Right cardiac atrium (tissue), 5 donors: ENCODE measurements around the gene CNN3. TPM values are rescaled to one million over a fixed set of nuclear protein-coding genes. Genes with fewer than 3 reads are reported as not detected.
"Not testable (repeated sequence)": the region's sequence is repeated elsewhere in the genome, so short reads cannot be mapped to it uniquely, and the experiment has no call there.

Source experiments
- ATAC-seq, 2 donors: fragments of 200-7000 bp; cut with Tn5 transposase; one replicate each; pipeline versions ENCODE4 v1.8.0 to v1.9.1; 2020; ENCODE audit warnings: moderate library complexity in 2 of 2, mild to moderate bottlenecking in 1 of 2
- DNase-seq, 3 donors: peaks; one replicate each; pipeline ENCODE4 v3.0.0-alpha.2; 2020
- H3K27ac ChIP-seq: one replicate; pipeline ENCODE4 v1.5.1; 2013; ENCODE audit warnings: mild to moderate bottlenecking, low read length, control low read depth, moderate library complexity
- H3K27me3 ChIP-seq: one replicate; pipeline ENCODE4 v1.6.1; 2013; ENCODE audit not compliant: control insufficient read depth, insufficient read depth
- H3K4me1 ChIP-seq: one replicate; pipeline ENCODE4 v1.6.1; 2013; ENCODE audit warnings: low read length; ENCODE audit not compliant: control insufficient read depth, insufficient read depth
- H3K4me3 ChIP-seq: one replicate; pipeline ENCODE4 v1.5.1; 2013; ENCODE audit warnings: low read length, control low read depth
- H3K9me3 ChIP-seq: one replicate; pipeline ENCODE4 v1.6.1; 2013; ENCODE audit warnings: low read length; ENCODE audit not compliant: control insufficient read depth
- WGBS: extraction: QIAGEN DNeasy Blood & Tissue Kit; methylation state at CpG from one replicate; pipeline ENCODE4 v1.1.7; 2013; 5-methylcytosine and 5-hydroxymethylcytosine counted together
- intact Hi-C, 4 donors: fragments of 100-400 bp; cut with DNase I; formaldehyde crosslinking; loops; one replicate each; pipeline versions ENCODE4 v1.11.0 to v1.14.0; 2022 to 2023
- polyA plus RNA-seq: library from polyadenylated mRNA; stranded (reverse); fragments of 200-250 nt; gene quantifications from one replicate; pipeline ENCODE4 v1.2.3, GENCODE V29; 2013
- total RNA-seq, 4 donors: library from RNA; stranded (reverse); fragmentation: NEBNext Ultra II Directional; extraction: Animal tissue kit (Norgen Biotek cat#: 25700); gene quantifications; one replicate each; pipeline ENCODE4 v1.2.1, GENCODE V29; 2021
- donor health status: healthy with polysubstance abuse.
- donor health status: DM: no; HTN: yes; CAD: no.
- donor health status: DM: no; HTN: no; CAD: no.
- donor health status: DM: no; HTN: yes; CAD: no; lungs with severe emphysema.
- donor health status: DM: yes; HTN: yes; CAD: no.

The CNN3 gene
- total and polyA plus RNA-seq, 5 donors: 61.2 to 162 (median 111) TPM

GRCh38 chr1:94949681-94950661 lies 23.1 kb upstream of the CNN3 start:
- no peak for ATAC-seq
- intact Hi-C loops: no loop called here

DNA sequence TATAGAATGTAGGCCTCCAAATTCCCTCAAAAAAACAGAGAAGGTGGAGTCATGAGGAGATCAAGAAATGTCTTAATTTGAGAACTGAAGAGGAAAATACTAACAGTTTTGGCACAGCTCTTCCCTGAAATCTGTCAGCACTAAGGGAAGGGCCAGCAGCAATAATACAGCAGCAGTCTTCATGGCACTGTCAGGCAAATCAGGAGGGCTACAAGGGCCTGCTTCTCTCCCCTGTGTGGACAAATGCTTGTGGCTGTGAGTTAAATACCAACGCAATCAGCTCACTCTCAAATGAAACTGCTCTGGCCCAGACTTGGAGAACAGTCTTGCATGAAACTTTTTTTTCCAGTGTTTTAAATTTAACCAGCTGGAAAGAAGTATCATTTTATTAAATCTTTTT lies 20.5 kb upstream of the CNN3 start:
- H3K27ac ChIP-seq: peak overlapping the region; percentile 64
- DNase-seq (peak in 1 of 3 donors; percentile 67), ATAC-seq (peak; percentile 81 to 87)
- intact Hi-C loops: no loop called here
- no peaks in the 10 kb centered on the region for H3K27me3 ChIP-seq
- no peaks in the 10 kb centered on the region for H3K9me3 ChIP-seq
- H3K4me3 ChIP-seq: no peak overlapping the region
- 39% methylated on average over 1 of the region's 1 CpG for WGBS
- peaks cover 4% of the 10 kb centered on the region for H3K4me1 ChIP-seq

More at GRCh38 chr1:94949681-94950661, 23.1 kb upstream of the CNN3 start:
- H3K4me3 ChIP-seq: no peak overlapping the region
- WGBS: 62% methylated on average over 4 of the region's 4 CpGs
- DNase-seq: no peak
- H3K27ac ChIP-seq: no peak overlapping the region
- no peaks in the 10 kb centered on the region for H3K9me3 ChIP-seq
- no peaks in the 10 kb centered on the region for H3K27me3 ChIP-seq
- peaks cover 4% of the 10 kb centered on the region for H3K4me1 ChIP-seq

DNA sequence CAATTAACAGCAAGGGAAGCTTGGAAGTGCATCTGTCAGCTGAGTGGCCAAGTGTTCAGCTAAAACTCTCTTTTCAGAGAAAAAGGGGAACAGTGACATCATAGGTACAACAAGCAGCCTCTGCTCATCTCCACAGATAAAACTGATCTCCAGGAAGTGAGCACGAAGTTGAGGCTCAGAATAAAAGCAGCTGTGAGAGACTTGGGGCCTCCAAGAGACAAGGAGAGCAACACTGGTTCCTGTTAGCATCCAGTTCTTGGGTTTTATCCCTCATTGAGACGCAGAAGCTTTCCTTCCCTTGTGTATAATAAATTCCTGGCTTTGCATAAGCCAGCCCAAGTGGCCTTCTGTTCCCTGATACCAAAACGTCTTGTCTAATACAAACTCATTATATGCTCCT lies 20.0 kb upstream of the CNN3 start:
- ATAC-seq: no peak
- DNase-seq: no peak
- Histone ChIP-seq H3K27ac (no peak overlapping the region), H3K9me3 (no peaks in the 10 kb centered on the region), H3K4me1 (peaks cover 4% of the 10 kb centered on the region), H3K27me3 (no peaks in the 10 kb centered on the region), H3K4me3 (no peak overlapping the region)
- 37% methylated on average over 3 of the region's 3 CpGs for WGBS
- intact Hi-C loops: no loop called here

- WGBS: 93% methylated on average over 8 of the region's 8 CpGs
- DNase-seq: no peak
- no peaks in the 10 kb centered on the region for H3K27me3 ChIP-seq
- H3K4me1 ChIP-seq: peaks cover 9% of the 10 kb centered on the region
- no peak for ATAC-seq
- intact Hi-C loops: no loop called here
- H3K9me3 ChIP-seq: no peaks in the 10 kb centered on the region
- H3K27ac ChIP-seq: no peak overlapping the region
- H3K4me3 ChIP-seq: no peak overlapping the region
These were observed 15.5 kb upstream of the CNN3 start for GRCh38 chr1:94942171-94943128.

DNA sequence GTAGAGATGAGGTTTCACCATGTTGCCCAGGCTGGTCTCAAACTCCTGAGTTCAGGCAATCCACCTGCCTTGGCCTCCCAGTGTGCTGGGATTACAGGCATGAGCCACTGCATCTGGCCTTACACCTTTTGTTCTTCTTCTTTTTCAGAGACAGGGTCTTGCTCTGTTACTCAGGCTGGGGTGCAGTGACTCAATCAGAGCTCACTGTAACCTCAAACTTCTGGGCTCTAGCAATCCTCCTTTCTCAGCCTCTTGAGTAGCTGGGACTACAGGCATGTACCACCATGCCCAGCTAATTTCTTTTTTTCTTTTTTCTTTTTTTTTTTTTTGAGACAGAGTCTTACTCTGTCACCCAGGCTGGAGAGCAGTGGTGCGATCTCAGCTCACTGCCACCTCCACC lies 14.6 kb upstream of the CNN3 start:
- H3K4me1 ChIP-seq, H3K4me3 ChIP-seq, H3K27ac ChIP-seq, intact Hi-C loops, H3K9me3 ChIP-seq, ATAC-seq, DNase-seq, H3K27me3 ChIP-seq: not testable (repeated sequence)
- WGBS: 100% methylated on average over 1 of the region's 1 CpG

GRCh38 chr1:94940738-94941137 lies 13.8 kb upstream of the CNN3 start:
- H3K4me3 ChIP-seq: no peak overlapping the region
- no peaks in the 10 kb centered on the region for H3K27me3 ChIP-seq
- intact Hi-C loops: no loop called here
- H3K9me3 ChIP-seq: no peaks in the 10 kb centered on the region
- 88% methylated on average over 3 of the region's 3 CpGs for WGBS
- ATAC-seq (no peak), DNase-seq (no peak)
- H3K4me1 ChIP-seq: peaks cover 5% of the 10 kb centered on the region
- no peak overlapping the region for H3K27ac ChIP-seq

- intact Hi-C loops: no loop called here
- Histone ChIP-seq H3K4me3 (no peak overlapping the region), H3K27ac (no peak overlapping the region), H3K9me3 (no peaks in the 10 kb centered on the region), H3K4me1 (peaks cover 5% of the 10 kb centered on the region), H3K27me3 (no peaks in the 10 kb centered on the region)
- DNase-seq (no peak), ATAC-seq (no peak)
- 97% methylated on average over 1 of the region's 1 CpG for WGBS
These were observed 10.9 kb upstream of the CNN3 start for GRCh38 chr1:94937820-94938219.

DNA sequence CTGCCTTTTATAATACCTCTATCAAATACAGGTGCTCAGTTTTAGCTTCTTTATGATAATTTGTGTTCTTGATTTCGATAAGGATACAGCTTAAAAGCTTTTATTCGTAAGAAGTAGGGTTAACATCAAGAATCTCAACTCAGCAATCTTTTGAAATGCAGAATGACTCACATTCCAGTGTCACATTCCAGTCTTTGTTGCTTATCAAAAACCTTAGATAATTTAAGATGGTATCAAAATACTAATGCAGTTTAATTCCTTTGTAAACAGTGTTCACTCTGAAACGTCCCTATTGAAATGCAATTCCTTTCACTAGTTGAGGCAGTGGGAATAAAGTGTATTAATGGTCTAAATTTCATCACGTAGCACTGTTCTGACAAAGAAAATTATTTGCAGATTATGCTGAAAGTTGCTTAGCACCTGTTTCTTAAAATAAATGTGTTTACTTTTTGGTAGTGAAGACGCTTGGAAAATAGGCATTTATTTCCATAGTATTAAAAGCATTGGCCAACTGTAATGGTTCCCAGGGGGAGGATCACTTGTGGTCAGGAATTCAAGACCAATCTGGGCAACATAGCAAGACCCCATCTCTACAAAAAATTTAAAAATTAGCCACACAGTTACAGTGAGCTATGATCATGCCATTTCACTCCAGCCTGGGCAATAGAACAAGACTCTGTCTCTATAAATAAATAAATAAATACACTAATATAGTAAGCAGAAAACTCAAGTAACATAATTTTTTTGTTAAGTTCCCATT lies 10.1 kb upstream of the CNN3 start:
- Histone ChIP-seq H3K4me1 (peaks cover 5% of the 10 kb centered on the region), H3K27ac (no peak overlapping the region), H3K9me3 (no peaks in the 10 kb centered on the region), H3K4me3 (no peak overlapping the region), H3K27me3 (no peaks in the 10 kb centered on the region)
- DNase-seq (no peak), ATAC-seq (no peak)
- intact Hi-C loops: no loop called here
- WGBS: 66% methylated on average over 5 of the region's 5 CpGs

DNA sequence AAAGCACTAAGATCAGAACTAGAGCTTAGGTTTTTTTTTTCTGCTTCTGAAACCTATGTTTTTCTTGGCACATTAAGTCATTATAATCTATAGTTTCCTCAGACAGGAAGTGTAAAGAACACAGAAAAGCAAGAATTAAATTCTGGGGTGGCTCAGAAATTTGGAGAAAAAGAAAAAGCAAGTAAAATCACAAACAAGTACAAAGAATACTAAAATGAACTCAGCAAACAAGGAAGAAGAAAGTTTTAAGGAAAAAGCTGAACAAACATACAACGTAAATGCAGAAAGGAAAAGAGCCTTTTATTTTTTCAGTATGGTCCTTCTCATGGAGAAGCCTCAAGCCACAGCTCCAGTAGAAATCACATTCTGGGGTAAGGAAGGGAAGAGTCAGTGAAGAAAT lies 8.6 kb upstream of the CNN3 start:
- DNase-seq (no peak), ATAC-seq (no peak)
- intact Hi-C loops: no loop called here
- WGBS: 44% methylated on average over 1 of the region's 1 CpG
- no peaks in the 10 kb centered on the region for H3K27me3 ChIP-seq
- H3K9me3 ChIP-seq: no peaks in the 10 kb centered on the region
- no peak overlapping the region for H3K27ac ChIP-seq
- H3K4me3 ChIP-seq: no peak overlapping the region
- peaks cover 5% of the 10 kb centered on the region for H3K4me1 ChIP-seq

GRCh38 chr1:94935034-94935433 lies 8.1 kb upstream of the CNN3 start:
- H3K27ac ChIP-seq: no peak overlapping the region
- WGBS: 88% methylated on average over 1 of the region's 1 CpG
- intact Hi-C loops: no loop called here
- DNase-seq: no peak
- no peak overlapping the region for H3K4me3 ChIP-seq
- ATAC-seq: no peak
- H3K27me3 ChIP-seq: no peaks in the 10 kb centered on the region
- peaks cover 5% of the 10 kb centered on the region for H3K4me1 ChIP-seq
- no peaks in the 10 kb centered on the region for H3K9me3 ChIP-seq
